Body of pancreas (tissue), 4 donors: ENCODE results near the gene RNU6-9. TPM values are rescaled to one million over a fixed set of nuclear protein-coding genes. Genes with fewer than 3 reads are reported as not detected.

Source experiments
- ATAC-seq: fragments of 150-250 bp; one replicate; pipeline ENCODE4 v1.9.1; 2016
- DNase-seq, 4 donors: peaks; one replicate each; pipeline ENCODE4 v3.0.0-alpha.2; 2019
- H3K27ac ChIP-seq, 4 donors: fragments of 200-600 bp; sonication (generic); 1 replicate in 3 of 4; 2 replicates in 1 of 4; pipeline versions ENCODE4 v1.5.1 to v1.6.1; 2016 to 2019; ENCODE audit warnings: mild to moderate bottlenecking in 1 of 4, mixed read lengths in 1 of 4, moderate library complexity in 1 of 4
- H3K27me3 ChIP-seq, 2 donors: fragments of 200-600 bp; sonication (generic); one replicate each; pipeline ENCODE4 v1.6.0; 2016; ENCODE audit warnings: mild to moderate bottlenecking in 1 of 2
- H3K36me3 ChIP-seq, 2 donors: fragments of 200-600 bp; sonication (generic); replicated peaks in 1 of 2; 2 replicates each; pipeline ENCODE4 v1.5.1; 2016; ENCODE audit warnings: low read depth in 2 of 2; ENCODE audit not compliant: insufficient read depth in 1 of 2
- H3K4me1 ChIP-seq: fragments of 200-600 bp; sonication (generic); one replicate; pipeline ENCODE4 v1.6.0; 2016
- H3K4me3 ChIP-seq, 2 donors: fragments of 200-600 bp; sonication (generic); 1 replicate in 1 of 2; 2 replicates in 1 of 2; pipeline ENCODE4 v1.5.1; 2016 to 2019
- H3K9me3 ChIP-seq, 3 donors: fragments of 200-600 bp; sonication (generic); 1 replicate in 2 of 3; 2 replicates in 1 of 3; pipeline ENCODE4 v1.5.1; 2016
- CTCF ChIP-seq, 7 experiments: fragments of 450-650 bp in 4 of 7; fragments of 200-600 bp in 3 of 7; sonication (generic) in 3 of 7; IDR thresholded peaks; one replicate each; pipeline ENCODE4 v1.5.1; 2016 to 2019; ENCODE audit warnings: antibody characterized with exemption in 7 of 7
- POLR2A ChIP-seq, 3 donors: fragments of 450-650 bp; IDR thresholded peaks; one replicate each; pipeline ENCODE4 v1.6.1; 2016; ENCODE audit warnings: antibody characterized with exemption in 3 of 3, mild to moderate bottlenecking in 2 of 3
- WGBS, 2 donors: methylation state at CpG; one replicate each; pipeline ENCODE4 v1.1.5; 2017; 5-methylcytosine and 5-hydroxymethylcytosine counted together
- intact Hi-C: fragments of 100-400 bp; cut with DNase I; formaldehyde crosslinking; loops from one replicate; pipeline ENCODE4 v1.15.1; 2023
- total RNA-seq, 2 donors: library from RNA; depleted of rRNA; stranded (reverse); fragments of >200 nt; gene quantifications; one replicate each; pipeline ENCODE4 v1.1.0, GENCODE V29; 2016

The RNU6-9 gene
- total RNA-seq, 2 donors from 2014 or later: not detected

DNA sequence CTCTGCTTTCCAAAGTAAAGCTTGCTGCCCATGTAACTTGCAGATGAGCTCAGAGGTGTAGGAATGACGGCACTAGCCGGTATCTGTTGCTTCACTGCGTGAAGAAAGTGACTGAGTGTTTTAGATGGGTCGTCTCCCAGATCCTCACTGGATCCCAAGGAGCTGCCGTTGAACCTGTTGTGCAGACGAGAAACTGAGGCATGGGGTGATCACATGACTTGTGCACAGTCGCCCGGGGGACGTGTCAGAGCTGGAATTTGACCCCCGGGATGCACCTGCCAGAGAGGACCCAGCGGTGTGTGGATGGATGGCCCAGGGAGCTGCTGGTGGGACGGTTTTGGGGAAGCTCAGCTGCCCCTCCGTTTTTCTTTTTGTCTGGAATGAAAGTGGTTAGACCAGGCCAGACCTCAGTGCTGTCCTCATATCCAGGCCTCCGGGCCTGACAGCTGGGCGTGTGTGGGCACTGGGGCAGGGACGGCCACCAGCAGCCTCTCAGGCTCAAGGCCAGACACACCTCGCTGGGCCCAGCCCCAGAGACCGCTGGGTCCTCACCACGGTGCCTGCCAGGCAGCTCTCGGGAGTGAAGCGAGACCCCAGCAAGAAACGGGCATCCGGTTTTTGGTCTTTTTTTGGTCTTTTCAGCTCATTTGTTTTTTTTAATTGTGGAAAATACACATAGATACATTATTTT is 45.1 kb downstream of the RNU6-9 start:
- H3K27me3 ChIP-seq: no peaks in the 10 kb centered on the region
- 63 to 77% methylated on average over 18 to 23 of the region's 23 CpGs for WGBS, 2 donors
- DNase-seq (peak in 1 of 4 donors; percentile 56), ATAC-seq (no peak)
- intact Hi-C loops: no loop called here
- H3K36me3 ChIP-seq: no peaks in the 10 kb centered on the region
- TF ChIP-seq CTCF (IDR thresholded peaks at IDR 0.05) (no peak), POLR2A (IDR thresholded peaks at IDR 0.05) (no peak)
- H3K4me1 ChIP-seq: peaks cover 65% of the 10 kb centered on the region
- H3K27ac ChIP-seq: peak overlapping the region in 1 of 4 donors; percentile 32
- H3K4me3 ChIP-seq: no peak overlapping the region
- H3K9me3 ChIP-seq: no peaks in the 10 kb centered on the region

DNA sequence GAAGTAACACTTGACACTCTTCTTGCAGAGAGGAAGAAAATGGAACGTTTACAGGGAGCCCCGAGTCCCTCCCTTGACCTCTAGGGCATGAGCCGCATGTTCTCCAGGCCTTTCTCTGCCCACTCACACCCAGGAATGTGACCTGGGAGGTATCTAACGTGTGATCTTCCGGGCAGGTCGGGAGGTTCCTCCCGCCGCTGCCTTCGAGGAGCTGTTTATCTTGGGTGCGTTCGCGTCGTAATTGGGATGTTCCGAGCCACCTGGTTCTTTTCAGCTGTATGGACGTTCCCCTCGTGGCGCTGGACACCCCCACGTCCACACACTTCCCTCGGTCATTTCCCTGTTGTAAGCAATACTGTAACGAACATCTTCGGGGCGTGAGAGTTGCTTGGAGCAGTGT is 46.2 kb downstream of the RNU6-9 start:
- WGBS, 2 donors: 83 to 90% methylated on average over 22 of the region's 22 CpGs
- Histone ChIP-seq H3K27me3 (no peaks in the 10 kb centered on the region), H3K27ac (peak overlapping the region in 3 of 4 donors; percentile 93 to 94 (median 94)), H3K4me3 (no peak overlapping the region), H3K4me1 (peaks cover 54% of the 10 kb centered on the region), H3K9me3 (no peaks in the 10 kb centered on the region), H3K36me3 (no peaks in the 10 kb centered on the region)
- intact Hi-C loops: no loop called here
- DNase-seq (no peak), ATAC-seq (no peak)
- TF ChIP-seq POLR2A (IDR thresholded peaks at IDR 0.05) (no peak), CTCF (IDR thresholded peaks at IDR 0.05) (no peak)

DNA sequence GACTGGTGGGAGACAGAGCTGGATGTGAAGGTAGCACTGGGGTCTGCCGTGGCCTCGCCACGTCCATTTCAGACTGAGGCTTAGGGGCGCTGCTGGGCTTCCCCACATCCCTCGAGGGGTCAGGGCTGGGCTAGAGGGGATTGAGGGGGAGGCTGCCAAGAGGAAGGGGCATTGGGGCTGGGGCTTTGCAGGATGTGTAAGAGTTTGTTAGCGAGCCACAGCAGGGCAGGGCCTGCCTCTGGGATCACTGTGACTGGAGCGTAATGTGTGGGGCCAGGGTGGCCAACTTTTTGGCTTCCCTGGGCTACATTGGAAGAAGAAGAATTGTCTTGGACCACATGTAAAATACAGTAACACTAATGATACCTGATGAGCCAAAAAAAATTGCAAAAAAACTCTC is 46.6 kb downstream of the RNU6-9 start:
- DNase-seq (no peak), ATAC-seq (no peak)
- intact Hi-C loops: no loop called here
- Histone ChIP-seq H3K27me3 (no peaks in the 10 kb centered on the region), H3K9me3 (no peaks in the 10 kb centered on the region), H3K4me3 (no peak overlapping the region), H3K27ac (peak overlapping the region; percentile 93 to 94 (median 94)), H3K4me1 (peaks cover 49% of the 10 kb centered on the region), H3K36me3 (no peaks in the 10 kb centered on the region)
- 93 to 94% methylated on average over 3 to 7 of the region's 7 CpGs for WGBS, 2 donors
- TF ChIP-seq POLR2A (IDR thresholded peaks at IDR 0.05): no peak
- no peak for TF ChIP-seq CTCF (IDR thresholded peaks at IDR 0.05)

DNA sequence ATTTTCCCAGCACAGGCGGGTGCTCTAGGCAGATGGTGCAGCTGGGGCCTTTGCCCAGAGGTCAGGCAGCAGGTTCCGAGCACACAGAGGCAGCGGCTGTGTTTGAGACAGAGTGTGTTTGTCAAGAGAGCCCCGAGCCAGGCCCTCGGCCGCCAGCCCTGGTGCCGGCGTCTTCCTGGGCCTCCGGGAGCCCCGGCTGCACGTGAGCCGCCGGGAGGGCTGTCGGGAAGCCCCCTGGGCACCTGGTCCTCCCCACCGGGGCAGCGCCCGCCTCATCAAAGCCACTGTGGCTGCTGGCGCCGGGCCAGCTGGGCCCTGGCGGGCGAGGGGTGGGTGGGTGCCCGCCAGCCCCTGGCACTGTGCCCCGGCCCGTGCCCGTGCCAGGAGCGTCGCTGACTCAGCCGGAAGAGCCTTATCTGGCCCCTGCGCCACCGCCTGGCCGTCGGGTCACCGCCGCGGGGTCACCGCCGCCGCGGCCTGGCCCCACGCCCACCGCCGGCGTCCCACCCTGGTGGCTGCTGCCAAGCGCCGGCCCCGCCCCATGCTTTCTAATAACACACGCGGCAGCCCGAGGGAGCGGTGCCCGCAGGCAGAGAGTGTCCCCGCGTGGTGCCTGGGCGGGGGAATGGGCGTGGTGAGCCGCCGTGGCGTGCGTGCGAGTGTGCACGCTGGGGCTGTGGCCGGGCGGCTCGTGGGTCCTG is 47.5 kb downstream of the RNU6-9 start:
- no peaks in the 10 kb centered on the region for H3K9me3 ChIP-seq
- no peaks in the 10 kb centered on the region for H3K27me3 ChIP-seq
- intact Hi-C loops: no loop called here
- 0 to 3% methylated on average over 1 to 57 of the region's 64 CpGs for WGBS, 2 donors
- H3K4me3 ChIP-seq: no peak overlapping the region
- peak in 1 of 7 experiments; percentile 26 for TF ChIP-seq CTCF (IDR thresholded peaks at IDR 0.05)
- peak in 2 of 3 donors; percentile 54 to 63 for TF ChIP-seq POLR2A (IDR thresholded peaks at IDR 0.05)
- ATAC-seq: peak; percentile 89
- H3K36me3 ChIP-seq: no peaks in the 10 kb centered on the region
- peak; percentile 81 to 95 (median 91) for DNase-seq
- peak overlapping the region; percentile 93 to 94 (median 94) for H3K27ac ChIP-seq
- peaks cover 45% of the 10 kb centered on the region for H3K4me1 ChIP-seq
